HL-60 (cell line): Measurements from ENCODE around the gene SCN3B.

Experiments used
- DNase-seq, 2 experiments: peaks; one replicate each; pipeline ENCODE4 v3.0.0-alpha.2; 2010 to 2020; ENCODE audit warnings: low read depth in 1 of 2, low spot score in 1 of 2
- H3K27ac ChIP-seq: fragments of 250-450 bp; sonication (Bioruptor Pico); replicated peaks from 2 replicates; pipeline ENCODE4 v1.5.1; 2020; ENCODE audit warnings: mild to moderate bottlenecking, moderate library complexity
- H3K27me3 ChIP-seq: fragments of 250-450 bp; sonication (Bioruptor Pico); 2 replicates; pipeline ENCODE4 v1.5.1; 2021; ENCODE audit warnings: mild to moderate bottlenecking, moderate library complexity; ENCODE audit not compliant: insufficient read depth, poor library complexity, severe bottlenecking
- H3K4me3 ChIP-seq: replicated peaks from 2 replicates; pipeline ENCODE4 v1.5.1; 2011; ENCODE audit warnings: mild to moderate bottlenecking, control low read depth, low read length; ENCODE audit not compliant: insufficient read depth
- GABPA ChIP-seq: IDR thresholded peaks from 2 replicates; pipeline ENCODE4 v1.6.1; 2012; ENCODE audit warnings: low read depth
- POLR2AphosphoS5 ChIP-seq: IDR thresholded peaks from 2 replicates; pipeline ENCODE4 v1.6.1; 2012; ENCODE audit warnings: low read depth
- SPI1 ChIP-seq: IDR thresholded peaks from 2 replicates; pipeline ENCODE4 v1.6.1; 2012; ENCODE audit warnings: low read depth, mild to moderate bottlenecking, borderline replicate concordance
- TF ChIP-seq, protein P1 (sequence below): IDR thresholded peaks from 2 replicates; pipeline ENCODE4 v1.6.1; 2012; ENCODE audit warnings: low read depth; ENCODE audit not compliant: insufficient replicate concordance
- TF ChIP-seq, protein P2 (sequence below): IDR thresholded peaks from one replicate; pipeline ENCODE4 v1.5.1; 2011; ENCODE audit warnings: low read length, control low read depth, inconsistent platforms; ENCODE audit not compliant: insufficient read depth

The SCN3B gene

DNA sequence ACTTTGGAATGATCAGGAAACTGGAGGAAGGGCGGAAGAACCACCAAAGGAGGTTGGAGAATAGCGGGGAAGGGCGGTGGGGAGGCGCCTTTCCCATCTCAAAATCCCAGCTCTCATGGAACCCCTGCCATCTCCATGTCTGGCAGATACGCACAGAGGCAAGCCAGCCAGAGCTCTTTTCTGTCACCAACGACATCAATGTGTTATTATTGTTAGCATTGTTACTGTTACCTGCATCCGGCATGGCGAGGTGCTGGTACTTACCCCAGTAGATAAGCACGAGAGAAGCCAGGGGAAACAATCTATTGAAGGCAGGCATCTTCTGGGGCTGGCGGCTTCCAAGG lies 969 bp downstream of the SCN3B start:
- no peak overlapping the region for H3K27ac ChIP-seq
- TF ChIP-seq SPI1 (no peak), GABPA (no peak), POLR2AphosphoS5 (no peak)
- TF ChIP-seq, protein P1, sequence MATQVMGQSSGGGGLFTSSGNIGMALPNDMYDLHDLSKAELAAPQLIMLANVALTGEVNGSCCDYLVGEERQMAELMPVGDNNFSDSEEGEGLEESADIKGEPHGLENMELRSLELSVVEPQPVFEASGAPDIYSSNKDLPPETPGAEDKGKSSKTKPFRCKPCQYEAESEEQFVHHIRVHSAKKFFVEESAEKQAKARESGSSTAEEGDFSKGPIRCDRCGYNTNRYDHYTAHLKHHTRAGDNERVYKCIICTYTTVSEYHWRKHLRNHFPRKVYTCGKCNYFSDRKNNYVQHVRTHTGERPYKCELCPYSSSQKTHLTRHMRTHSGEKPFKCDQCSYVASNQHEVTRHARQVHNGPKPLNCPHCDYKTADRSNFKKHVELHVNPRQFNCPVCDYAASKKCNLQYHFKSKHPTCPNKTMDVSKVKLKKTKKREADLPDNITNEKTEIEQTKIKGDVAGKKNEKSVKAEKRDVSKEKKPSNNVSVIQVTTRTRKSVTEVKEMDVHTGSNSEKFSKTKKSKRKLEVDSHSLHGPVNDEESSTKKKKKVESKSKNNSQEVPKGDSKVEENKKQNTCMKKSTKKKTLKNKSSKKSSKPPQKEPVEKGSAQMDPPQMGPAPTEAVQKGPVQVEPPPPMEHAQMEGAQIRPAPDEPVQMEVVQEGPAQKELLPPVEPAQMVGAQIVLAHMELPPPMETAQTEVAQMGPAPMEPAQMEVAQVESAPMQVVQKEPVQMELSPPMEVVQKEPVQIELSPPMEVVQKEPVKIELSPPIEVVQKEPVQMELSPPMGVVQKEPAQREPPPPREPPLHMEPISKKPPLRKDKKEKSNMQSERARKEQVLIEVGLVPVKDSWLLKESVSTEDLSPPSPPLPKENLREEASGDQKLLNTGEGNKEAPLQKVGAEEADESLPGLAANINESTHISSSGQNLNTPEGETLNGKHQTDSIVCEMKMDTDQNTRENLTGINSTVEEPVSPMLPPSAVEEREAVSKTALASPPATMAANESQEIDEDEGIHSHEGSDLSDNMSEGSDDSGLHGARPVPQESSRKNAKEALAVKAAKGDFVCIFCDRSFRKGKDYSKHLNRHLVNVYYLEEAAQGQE = no peak
- TF ChIP-seq, protein P2, sequence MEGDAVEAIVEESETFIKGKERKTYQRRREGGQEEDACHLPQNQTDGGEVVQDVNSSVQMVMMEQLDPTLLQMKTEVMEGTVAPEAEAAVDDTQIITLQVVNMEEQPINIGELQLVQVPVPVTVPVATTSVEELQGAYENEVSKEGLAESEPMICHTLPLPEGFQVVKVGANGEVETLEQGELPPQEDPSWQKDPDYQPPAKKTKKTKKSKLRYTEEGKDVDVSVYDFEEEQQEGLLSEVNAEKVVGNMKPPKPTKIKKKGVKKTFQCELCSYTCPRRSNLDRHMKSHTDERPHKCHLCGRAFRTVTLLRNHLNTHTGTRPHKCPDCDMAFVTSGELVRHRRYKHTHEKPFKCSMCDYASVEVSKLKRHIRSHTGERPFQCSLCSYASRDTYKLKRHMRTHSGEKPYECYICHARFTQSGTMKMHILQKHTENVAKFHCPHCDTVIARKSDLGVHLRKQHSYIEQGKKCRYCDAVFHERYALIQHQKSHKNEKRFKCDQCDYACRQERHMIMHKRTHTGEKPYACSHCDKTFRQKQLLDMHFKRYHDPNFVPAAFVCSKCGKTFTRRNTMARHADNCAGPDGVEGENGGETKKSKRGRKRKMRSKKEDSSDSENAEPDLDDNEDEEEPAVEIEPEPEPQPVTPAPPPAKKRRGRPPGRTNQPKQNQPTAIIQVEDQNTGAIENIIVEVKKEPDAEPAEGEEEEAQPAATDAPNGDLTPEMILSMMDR = no peak
- peaks cover 24% of the 10 kb centered on the region for H3K27me3 ChIP-seq
- no peak overlapping the region for H3K4me3 ChIP-seq
- no peak for DNase-seq

DNA sequence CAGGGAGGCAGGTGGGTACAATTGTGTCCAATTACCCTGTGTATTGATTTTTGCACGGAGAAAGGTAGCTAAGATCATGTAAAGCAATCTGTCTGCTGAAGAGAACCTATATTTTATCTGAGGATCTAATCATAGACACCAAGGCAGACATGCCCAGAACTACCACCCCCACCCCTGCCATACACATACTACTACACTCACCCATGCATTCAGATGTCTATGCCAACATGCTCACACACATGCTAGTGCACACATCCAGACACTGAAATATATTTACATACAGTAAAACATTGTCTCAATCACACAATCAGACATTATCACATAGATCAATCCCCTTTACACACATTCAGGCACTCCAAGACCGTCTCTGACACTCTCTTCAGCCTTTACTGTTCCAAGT lies 1.8 kb downstream of the SCN3B start:
- no peak overlapping the region for H3K27ac ChIP-seq
- H3K4me3 ChIP-seq = no peak overlapping the region
- no peak for DNase-seq
- peaks cover 24% of the 10 kb centered on the region for H3K27me3 ChIP-seq
- TF ChIP-seq, protein P2 = no peak
- TF ChIP-seq POLR2AphosphoS5 (no peak), SPI1 (no peak), GABPA (no peak)
- TF ChIP-seq, protein P1 = no peak

DNA sequence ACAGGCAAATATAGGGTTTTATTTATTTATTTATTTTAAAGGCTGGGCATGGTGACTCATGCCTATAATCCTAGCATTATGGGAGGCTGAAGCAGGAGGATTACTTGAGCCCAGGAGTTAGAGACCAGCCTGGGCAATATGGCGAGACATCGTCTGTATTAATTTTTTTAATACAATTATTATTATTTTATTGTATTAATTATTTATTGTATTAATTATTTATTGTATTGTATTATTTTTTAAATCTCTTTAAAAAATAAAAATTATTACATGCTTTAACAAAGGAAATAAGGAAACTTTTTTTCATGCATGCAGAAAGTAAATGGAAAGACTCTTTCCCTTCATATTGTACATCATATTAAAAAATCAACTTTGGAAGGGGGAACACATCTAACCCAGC lies 3.5 kb downstream of the SCN3B start:
- TF ChIP-seq SPI1 (no peak), GABPA (no peak), POLR2AphosphoS5 (no peak)
- TF ChIP-seq, protein P2 = no peak
- TF ChIP-seq, protein P1 = no peak
- Histone ChIP-seq H3K27me3 (peaks cover 24% of the 10 kb centered on the region), H3K27ac (no peak overlapping the region), H3K4me3 (no peak overlapping the region)
- no peak for DNase-seq
